BLaER1 (cell line): ENCODE data around the gene BBOX1.

Experiments
- H3K27ac ChIP-seq: shearing (Covaris generic); formaldehyde crosslinking; 2 replicates; pipeline ENCODE4 v1.8.1; 2022
- H3K27me3 ChIP-seq: shearing (Covaris generic); formaldehyde crosslinking; 2 replicates; pipeline ENCODE4 v1.8.1; 2022
- H3K36me3 ChIP-seq: shearing (Covaris generic); formaldehyde crosslinking; 2 replicates; pipeline ENCODE4 v1.8.1; 2022
- H3K4me1 ChIP-seq: shearing (Covaris generic); formaldehyde crosslinking; 2 replicates; pipeline ENCODE4 v1.8.1; 2022
- H3K4me2 ChIP-seq: shearing (Covaris generic); formaldehyde crosslinking; 2 replicates; pipeline ENCODE4 v1.8.1; 2022
- H3K4me3 ChIP-seq: shearing (Covaris generic); formaldehyde crosslinking; 2 replicates; pipeline ENCODE4 v1.8.1; 2022
- H3K9ac ChIP-seq: shearing (Covaris generic); formaldehyde crosslinking; 2 replicates; pipeline ENCODE4 v1.8.1; 2022
- H3K9me3 ChIP-seq: shearing (Covaris generic); formaldehyde crosslinking; 2 replicates; pipeline ENCODE4 v1.8.1; 2022
- H4K20me1 ChIP-seq: shearing (Covaris generic); formaldehyde crosslinking; 2 replicates; pipeline ENCODE4 v1.8.1; 2022
- Cebpa-rat ChIP-seq: shearing (Covaris generic); IDR thresholded peaks from 2 replicates; pipeline ENCODE4 v1.8.1; 2022

BBOX1 gene

GRCh38 chr11:27004103-27004502, 36.5 kb upstream of the BBOX1 start:
- Histone ChIP-seq H3K27me3 (no peaks in the 10 kb centered on the region), H3K4me1 (no peaks in the 10 kb centered on the region), H3K4me3 (no peak overlapping the region), H3K4me2 (no peak overlapping the region), H3K36me3 (no peaks in the 10 kb centered on the region), H3K27ac (no peak overlapping the region), H3K9ac (no peak overlapping the region), H4K20me1 (no peaks in the 10 kb centered on the region), H3K9me3 (no peaks in the 10 kb centered on the region)
- TF ChIP-seq Cebpa-rat = no peak

- Histone ChIP-seq H3K9me3 (no peaks in the 10 kb centered on the region), H3K4me2 (no peak overlapping the region), H3K36me3 (no peaks in the 10 kb centered on the region), H3K27ac (no peak overlapping the region), H3K27me3 (no peaks in the 10 kb centered on the region), H4K20me1 (no peaks in the 10 kb centered on the region), H3K4me3 (no peak overlapping the region), H3K4me1 (no peaks in the 10 kb centered on the region), H3K9ac (no peak overlapping the region)
- no peak for TF ChIP-seq Cebpa-rat
These were observed 31.6 kb upstream of the BBOX1 start for GRCh38 chr11:27008811-27009535.

- Histone ChIP-seq H3K4me1 (no peaks in the 10 kb centered on the region), H3K4me3 (no peak overlapping the region), H3K36me3 (no peaks in the 10 kb centered on the region), H3K9ac (no peak overlapping the region), H3K27me3 (no peaks in the 10 kb centered on the region), H3K9me3 (no peaks in the 10 kb centered on the region), H3K27ac (no peak overlapping the region), H3K4me2 (no peak overlapping the region), H4K20me1 (no peaks in the 10 kb centered on the region)
- TF ChIP-seq Cebpa-rat = no peak
These were observed 28.9 kb upstream of the BBOX1 start for GRCh38 chr11:27011560-27012233.

- no peak overlapping the region for H3K4me3 ChIP-seq
- H3K9ac ChIP-seq = no peak overlapping the region
These were observed 28.2 kb upstream of the BBOX1 start for GRCh38 chr11:27012234-27012921.

DNA sequence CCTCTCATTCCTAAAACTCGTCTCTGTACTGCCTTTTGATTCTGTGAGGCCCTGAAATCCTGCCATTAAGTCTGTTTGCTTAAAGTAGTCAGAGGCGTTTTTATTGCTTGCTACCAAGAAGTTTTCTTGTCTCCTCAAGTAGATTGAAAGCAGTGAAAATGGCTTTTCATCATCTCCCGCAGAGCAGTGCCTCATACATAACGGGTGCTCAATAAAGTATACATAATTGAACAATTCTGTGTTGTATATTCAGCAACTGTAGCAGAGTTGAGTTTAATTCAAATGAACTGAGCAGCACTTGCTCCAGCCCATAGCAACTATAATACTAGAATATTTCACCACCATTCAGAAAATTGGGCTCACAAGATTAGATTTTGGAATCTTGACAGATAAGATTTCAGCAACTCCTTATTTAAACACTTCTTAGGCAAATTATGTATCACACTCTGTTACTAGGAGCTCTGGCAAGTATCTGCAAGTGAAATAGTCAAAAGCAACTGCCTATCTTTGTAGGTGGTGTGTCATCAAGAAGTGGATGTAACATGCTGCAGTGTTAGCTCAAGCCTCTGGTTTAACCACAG, 26.7 kb upstream of the BBOX1 start:
- H3K9ac ChIP-seq = no peak overlapping the region
- H3K4me1 ChIP-seq = no peaks in the 10 kb centered on the region
- no peaks in the 10 kb centered on the region for H3K36me3 ChIP-seq
- H3K27me3 ChIP-seq = no peaks in the 10 kb centered on the region
- no peaks in the 10 kb centered on the region for H4K20me1 ChIP-seq
- no peak overlapping the region for H3K4me2 ChIP-seq
- H3K4me3 ChIP-seq = no peak overlapping the region
- H3K9me3 ChIP-seq = no peaks in the 10 kb centered on the region
- no peak for TF ChIP-seq Cebpa-rat
- H3K27ac ChIP-seq = no peak overlapping the region

More at GRCh38 chr11:27012234-27012921, 28.2 kb upstream of the BBOX1 start:
- Histone ChIP-seq H3K27ac (no peak overlapping the region), H4K20me1 (no peaks in the 10 kb centered on the region), H3K36me3 (no peaks in the 10 kb centered on the region), H3K9me3 (no peaks in the 10 kb centered on the region), H3K4me1 (no peaks in the 10 kb centered on the region), H3K4me2 (no peak overlapping the region), H3K27me3 (no peaks in the 10 kb centered on the region)
- TF ChIP-seq Cebpa-rat = no peak

DNA sequence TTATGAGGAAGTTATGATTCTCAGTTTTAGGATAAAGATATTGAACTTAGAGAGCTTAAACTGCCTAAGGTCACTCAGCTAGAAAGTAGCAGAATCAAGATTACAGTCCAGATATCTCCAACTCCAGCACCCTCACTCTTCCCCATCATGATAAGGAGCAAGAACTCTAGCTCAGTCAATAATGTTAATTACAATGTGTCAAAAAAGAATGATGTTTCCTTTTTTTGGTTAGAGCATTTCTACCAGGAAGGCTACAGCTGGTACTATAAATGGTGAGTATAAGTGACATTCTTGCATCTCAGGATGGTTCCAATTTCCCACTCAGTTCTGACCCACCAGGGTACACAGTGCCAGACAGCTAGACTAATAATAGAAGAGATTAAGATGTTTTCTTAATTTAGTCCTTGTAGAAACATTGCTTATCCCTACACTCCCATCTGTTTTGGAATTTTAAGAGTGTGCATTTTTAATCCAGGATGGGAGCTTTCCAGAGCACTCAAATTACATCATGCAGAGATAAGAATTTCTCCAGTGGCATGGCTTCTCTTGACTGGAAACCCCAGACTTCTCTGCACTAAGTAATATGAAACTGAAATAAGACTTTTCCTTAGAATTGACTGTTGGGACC, 21.6 kb upstream of the BBOX1 start:
- H3K4me2 ChIP-seq = no peak overlapping the region

DNA sequence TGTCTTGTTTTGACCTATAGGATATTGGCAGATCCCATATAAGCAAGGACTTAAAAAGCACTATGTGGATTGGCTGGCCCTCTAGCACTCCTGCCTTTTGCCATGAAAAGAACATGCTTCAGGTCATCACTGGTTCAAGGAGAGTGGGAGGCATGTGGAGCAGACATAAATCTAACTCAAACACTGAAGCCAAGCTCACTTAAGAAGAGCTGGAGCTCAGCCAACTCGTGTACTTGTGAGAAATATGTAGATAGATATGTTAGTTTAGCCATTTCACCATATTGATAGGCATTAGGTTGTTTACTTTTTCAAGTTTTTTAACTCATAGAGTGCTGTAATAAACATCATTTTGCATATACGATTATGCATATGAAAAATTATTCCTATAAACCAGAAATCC, 19.9 kb upstream of the BBOX1 start:
- H3K36me3 ChIP-seq = no peaks in the 10 kb centered on the region
- no peaks in the 10 kb centered on the region for H3K4me1 ChIP-seq
- H4K20me1 ChIP-seq = no peaks in the 10 kb centered on the region
- no peak overlapping the region for H3K4me3 ChIP-seq
- TF ChIP-seq Cebpa-rat = no peak
- H3K27me3 ChIP-seq = no peaks in the 10 kb centered on the region
- no peaks in the 10 kb centered on the region for H3K9me3 ChIP-seq
- H3K9ac ChIP-seq = no peak overlapping the region
- H3K27ac ChIP-seq = no peak overlapping the region
- H3K4me2 ChIP-seq = no peak overlapping the region

More for the DNA sequence above, 21.6 kb upstream of the BBOX1 start:
- no peaks in the 10 kb centered on the region for H3K9me3 ChIP-seq
- no peak overlapping the region for H3K9ac ChIP-seq
- H4K20me1 ChIP-seq = no peaks in the 10 kb centered on the region
- no peaks in the 10 kb centered on the region for H3K36me3 ChIP-seq
- no peak overlapping the region for H3K27ac ChIP-seq
- no peaks in the 10 kb centered on the region for H3K4me1 ChIP-seq
- no peak for TF ChIP-seq Cebpa-rat
- no peak overlapping the region for H3K4me3 ChIP-seq
- no peaks in the 10 kb centered on the region for H3K27me3 ChIP-seq

GRCh38 chr11:27022659-27023251, 17.9 kb upstream of the BBOX1 start:
- Histone ChIP-seq H3K9ac (no peak overlapping the region), H3K4me3 (no peak overlapping the region), H3K9me3 (no peaks in the 10 kb centered on the region), H3K4me2 (no peak overlapping the region), H3K27ac (no peak overlapping the region), H3K4me1 (no peaks in the 10 kb centered on the region), H3K36me3 (no peaks in the 10 kb centered on the region), H3K27me3 (no peaks in the 10 kb centered on the region), H4K20me1 (no peaks in the 10 kb centered on the region)
- no peak for TF ChIP-seq Cebpa-rat

DNA sequence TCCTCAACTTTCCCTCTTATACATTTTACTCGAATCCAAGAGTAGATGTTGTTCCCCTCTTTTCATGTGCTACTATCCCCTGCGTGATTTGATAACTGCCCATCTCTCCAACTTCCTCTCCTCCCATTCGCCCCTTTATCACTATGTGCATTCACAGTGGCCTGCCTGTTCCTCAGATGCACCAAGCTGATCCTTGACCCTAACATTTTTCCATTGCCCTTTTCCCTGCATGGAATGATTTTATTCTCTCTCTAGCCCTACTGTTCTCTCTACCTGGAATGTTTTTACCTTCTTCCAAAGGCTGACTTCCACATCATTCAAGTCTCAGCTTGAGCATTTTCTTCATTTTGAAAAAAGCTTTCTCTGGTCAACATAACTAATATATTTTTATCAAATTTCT, 15.8 kb upstream of the BBOX1 start:
- H3K9ac ChIP-seq = no peak overlapping the region
- no peaks in the 10 kb centered on the region for H3K27me3 ChIP-seq
- no peaks in the 10 kb centered on the region for H4K20me1 ChIP-seq
- no peak overlapping the region for H3K4me3 ChIP-seq
- no peak overlapping the region for H3K27ac ChIP-seq
- H3K4me1 ChIP-seq = no peaks in the 10 kb centered on the region
- no peaks in the 10 kb centered on the region for H3K9me3 ChIP-seq
- TF ChIP-seq Cebpa-rat = no peak
- no peaks in the 10 kb centered on the region for H3K36me3 ChIP-seq
- no peak overlapping the region for H3K4me2 ChIP-seq
